Measurements from ENCODE around the gene PPP1R12B. TPM values are rescaled to one million over a fixed set of nuclear protein-coding genes. Genes with fewer than 3 reads are reported as not detected.

PPP1R12B gene
- total RNA-seq, 2 donors from 2014 or later: 420 to 821 TPM

- Histone ChIP-seq H3K4me3 (no peak overlapping the region), H3K27ac (no peak overlapping the region), H3K27me3 (no peaks in the 10 kb centered on the region), H3K9me3 (no peaks in the 10 kb centered on the region), H3K4me1 (no peaks in the 10 kb centered on the region), H3K36me3 (no peaks in the 10 kb centered on the region)
- no peak for DNase-seq (ENCODE audit: low spot score)
- TF ChIP-seq CTCF (IDR thresholded peaks at IDR 0.05): no peak
Measured at GRCh38 chr1:202324646-202325045, 23.9 kb upstream of the PPP1R12B start.

GRCh38 chr1:202329891-202330290 is 18.6 kb upstream of the PPP1R12B start:
- no peak overlapping the region for H3K27ac ChIP-seq
- peaks cover 14% of the 10 kb centered on the region for H3K36me3 ChIP-seq
- no peaks in the 10 kb centered on the region for H3K27me3 ChIP-seq
- H3K4me3 ChIP-seq: no peak overlapping the region
- H3K4me1 ChIP-seq: no peaks in the 10 kb centered on the region
- TF ChIP-seq CTCF (IDR thresholded peaks at IDR 0.05): no peak
- H3K9me3 ChIP-seq: no peaks in the 10 kb centered on the region
- no peak for DNase-seq (ENCODE audit: low spot score)

GRCh38 chr1:202333861-202334260 is 14.6 kb upstream of the PPP1R12B start:
- no peak for TF ChIP-seq CTCF (IDR thresholded peaks at IDR 0.05)
- Histone ChIP-seq H3K9me3 (no peaks in the 10 kb centered on the region), H3K4me1 (no peaks in the 10 kb centered on the region), H3K27me3 (no peaks in the 10 kb centered on the region), H3K36me3 (peaks cover 14% of the 10 kb centered on the region), H3K4me3 (no peak overlapping the region), H3K27ac (no peak overlapping the region)
- no peak for DNase-seq (ENCODE audit: low spot score)

GRCh38 chr1:202343652-202344349 is 4.7 kb upstream of the PPP1R12B start:
- peak; percentile 57 to 82 for TF ChIP-seq CTCF (IDR thresholded peaks at IDR 0.05)
- no peaks in the 10 kb centered on the region for H3K27me3 ChIP-seq
- H3K4me1 ChIP-seq: peaks cover 0 to 15% of the 10 kb centered on the region in 2 donors
- H3K9me3 ChIP-seq: no peaks in the 10 kb centered on the region
- no peaks in the 10 kb centered on the region for H3K36me3 ChIP-seq
- H3K27ac ChIP-seq: no peak overlapping the region
- no peak for DNase-seq (ENCODE audit: low spot score)
- H3K4me3 ChIP-seq: no peak overlapping the region

- no peaks in the 10 kb centered on the region for H3K36me3 ChIP-seq
- H3K27ac ChIP-seq: peak overlapping the region; percentile 38 to 89
- H3K27me3 ChIP-seq: no peaks in the 10 kb centered on the region
- DNase-seq (ENCODE audit: low spot score): no peak
- H3K9me3 ChIP-seq: no peaks in the 10 kb centered on the region
- TF ChIP-seq CTCF (IDR thresholded peaks at IDR 0.05): no peak
- H3K4me3 ChIP-seq: no peak overlapping the region
- peaks cover 0 to 24% of the 10 kb centered on the region in 2 donors for H3K4me1 ChIP-seq
Measured at GRCh38 chr1:202348005-202348508, 442 bp upstream of the PPP1R12B start.

All from right atrium auricular region (tissue), 2 donors.